ENCODE data around the gene ADGRB2. TPM values are rescaled to one million over a fixed set of nuclear protein-coding genes. Genes with fewer than 3 reads are reported as not detected.
A peak's percentile ranks its signal among the peaks of the same experiment; 100 is the strongest.

The ADGRB2 gene
- total and polyA plus RNA-seq, 2 donors (not counting 1 experiment from before 2014, with no cell fraction given), result 4.4 to 10.4 TPM

DNA sequence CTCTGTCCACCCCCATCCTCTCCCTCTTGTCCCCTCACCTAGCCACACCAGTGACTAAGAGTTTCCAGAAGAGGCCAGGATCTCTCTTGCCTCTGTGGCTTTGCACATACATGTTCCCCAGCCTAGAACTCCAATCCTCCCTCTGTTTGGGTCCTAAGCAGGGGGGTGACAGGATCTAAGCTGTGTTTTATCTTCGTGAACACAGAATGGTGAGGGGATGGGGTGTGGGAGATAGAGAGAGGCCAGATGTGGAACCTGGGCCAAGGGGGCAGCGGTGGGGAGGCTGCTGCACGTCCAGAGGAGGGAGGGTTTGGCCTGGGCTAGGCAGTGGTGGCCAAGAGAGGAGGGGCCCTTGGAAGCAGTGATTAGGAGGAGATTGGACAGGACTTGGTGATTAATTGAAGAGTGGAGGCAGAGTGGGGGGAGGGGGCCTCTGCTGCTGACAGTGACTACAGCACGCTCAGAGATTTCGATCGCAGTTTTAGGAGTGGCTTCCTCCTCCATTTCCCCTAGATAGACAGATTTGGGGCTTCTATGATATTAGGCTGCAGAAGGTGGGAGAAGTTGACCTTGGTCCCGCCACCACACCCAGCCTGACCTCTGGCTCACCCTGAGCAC is 17.1 kb upstream of the ADGRB2 start:
- no peaks in the 10 kb centered on the region for H3K36me3 ChIP-seq (ENCODE audit: control insufficient read depth, insufficient read depth, low read length)

DNA sequence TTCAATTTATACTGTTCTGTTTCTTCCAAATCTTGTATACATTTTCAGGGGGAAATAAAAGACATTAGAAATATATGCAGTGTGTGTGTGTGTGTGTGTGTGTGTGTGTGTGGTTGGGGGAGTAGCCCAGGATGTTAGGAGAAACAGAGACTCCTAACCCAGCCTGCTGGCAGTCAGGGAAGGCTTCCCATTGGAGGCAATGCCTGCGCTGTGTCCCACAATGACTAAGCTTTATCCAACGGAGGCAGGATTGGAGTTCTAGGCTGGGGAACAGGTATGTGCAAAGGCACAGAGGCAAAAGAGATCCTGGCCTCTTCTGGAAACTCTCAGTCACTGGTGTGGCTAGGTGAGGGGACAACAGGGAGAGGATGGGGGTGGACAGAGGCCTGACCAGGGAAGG is 16.5 kb upstream of the ADGRB2 start:
- Histone ChIP-seq H3K27ac (ENCODE audit: insufficient read depth, low read length) (no peak overlapping the region), H4K20me1 (ENCODE audit: control insufficient read depth, extremely low read depth, insufficient read depth, low read length) (no peaks in the 10 kb centered on the region)

More for the DNA sequence above, 17.1 kb upstream of the ADGRB2 start:
- DNase-seq (ENCODE audit: low read depth in 2 of 2), result peak in 1 of 2 donors; percentile 47
- no peak overlapping the region for H3K27ac ChIP-seq (ENCODE audit: insufficient read depth, low read length)
- H3K4me2 ChIP-seq (ENCODE audit: extremely low read depth, insufficient read depth, low read length), result no peak overlapping the region
- H3K4me3 ChIP-seq (replicated peaks in 1 of 4; ENCODE audit: control extremely low read depth in 1 of 4, insufficient read depth in 1 of 4, low read depth in 3 of 4, low read length in 4 of 4), result no peak overlapping the region
- no peak overlapping the region for H3K9ac ChIP-seq (ENCODE audit: insufficient read depth, low read length)
- H3K27me3 ChIP-seq (ENCODE audit: control insufficient read depth, insufficient read depth, low read length), result no peaks in the 10 kb centered on the region
- no peaks in the 10 kb centered on the region for H3K79me2 ChIP-seq (ENCODE audit: control insufficient read depth, insufficient read depth, low read length)
- no peaks in the 10 kb centered on the region for H3K9me3 ChIP-seq (ENCODE audit: control insufficient read depth, insufficient read depth, low read depth, low read length)
- no peak overlapping the region for H2AFZ ChIP-seq (ENCODE audit: low read length)
- TF ChIP-seq, protein P1, sequence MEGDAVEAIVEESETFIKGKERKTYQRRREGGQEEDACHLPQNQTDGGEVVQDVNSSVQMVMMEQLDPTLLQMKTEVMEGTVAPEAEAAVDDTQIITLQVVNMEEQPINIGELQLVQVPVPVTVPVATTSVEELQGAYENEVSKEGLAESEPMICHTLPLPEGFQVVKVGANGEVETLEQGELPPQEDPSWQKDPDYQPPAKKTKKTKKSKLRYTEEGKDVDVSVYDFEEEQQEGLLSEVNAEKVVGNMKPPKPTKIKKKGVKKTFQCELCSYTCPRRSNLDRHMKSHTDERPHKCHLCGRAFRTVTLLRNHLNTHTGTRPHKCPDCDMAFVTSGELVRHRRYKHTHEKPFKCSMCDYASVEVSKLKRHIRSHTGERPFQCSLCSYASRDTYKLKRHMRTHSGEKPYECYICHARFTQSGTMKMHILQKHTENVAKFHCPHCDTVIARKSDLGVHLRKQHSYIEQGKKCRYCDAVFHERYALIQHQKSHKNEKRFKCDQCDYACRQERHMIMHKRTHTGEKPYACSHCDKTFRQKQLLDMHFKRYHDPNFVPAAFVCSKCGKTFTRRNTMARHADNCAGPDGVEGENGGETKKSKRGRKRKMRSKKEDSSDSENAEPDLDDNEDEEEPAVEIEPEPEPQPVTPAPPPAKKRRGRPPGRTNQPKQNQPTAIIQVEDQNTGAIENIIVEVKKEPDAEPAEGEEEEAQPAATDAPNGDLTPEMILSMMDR (conservative IDR thresholded peaks at IDR 0.05 in 1 of 2, IDR thresholded peaks at IDR 0.05 in 1 of 2; ENCODE audit: low read depth in 1 of 2, low read length in 2 of 2), result no peak
- no peak for TF ChIP-seq EZH2 (IDR thresholded peaks at IDR 0.05; ENCODE audit: low read length, missing control alignments)
- H4K20me1 ChIP-seq (ENCODE audit: control insufficient read depth, extremely low read depth, insufficient read depth, low read length), result no peaks in the 10 kb centered on the region
- H3K4me1 ChIP-seq (ENCODE audit: control insufficient read depth, extremely low read depth, insufficient read depth, low read length), result peaks cover 3% of the 10 kb centered on the region

DNA sequence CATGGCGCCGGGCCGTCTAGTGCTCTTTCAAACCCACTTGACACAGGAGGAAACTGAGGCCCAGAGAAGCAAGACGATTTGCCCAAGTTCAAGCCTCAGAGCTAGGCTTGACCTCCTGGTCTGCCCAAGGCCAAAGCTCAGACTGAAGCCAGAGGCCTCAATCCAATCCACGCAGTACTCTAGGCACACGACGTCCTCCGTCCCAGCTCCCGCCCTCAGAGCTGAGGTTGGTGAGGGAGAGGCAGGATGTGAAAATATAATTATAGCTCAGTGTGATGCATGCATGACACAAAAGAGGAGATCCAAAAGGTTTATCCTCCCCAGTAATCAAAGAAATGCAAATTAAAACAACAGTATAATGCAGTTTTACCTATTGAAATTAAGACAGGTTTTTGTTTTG is 15.5 kb upstream of the ADGRB2 start:
- Histone ChIP-seq H3K27ac (ENCODE audit: insufficient read depth, low read length) (no peak overlapping the region), H3K27me3 (ENCODE audit: control insufficient read depth, insufficient read depth, low read length) (peaks cover 6% of the 10 kb centered on the region)
- TF ChIP-seq, protein P1 (conservative IDR thresholded peaks at IDR 0.05 in 1 of 2, IDR thresholded peaks at IDR 0.05 in 1 of 2; ENCODE audit: low read depth in 1 of 2, low read length in 2 of 2), result no peak
- TF ChIP-seq EZH2 (IDR thresholded peaks at IDR 0.05; ENCODE audit: low read length, missing control alignments), result no peak

More for the DNA sequence above, 16.5 kb upstream of the ADGRB2 start:
- H3K4me2 ChIP-seq (ENCODE audit: extremely low read depth, insufficient read depth, low read length), result no peak overlapping the region
- no peak overlapping the region for H2AFZ ChIP-seq (ENCODE audit: low read length)
- peaks cover 3% of the 10 kb centered on the region for H3K4me1 ChIP-seq (ENCODE audit: control insufficient read depth, extremely low read depth, insufficient read depth, low read length)
- no peaks in the 10 kb centered on the region for H3K79me2 ChIP-seq (ENCODE audit: control insufficient read depth, insufficient read depth, low read length)
- DNase-seq (ENCODE audit: low read depth in 2 of 2), result no peak
- H3K9ac ChIP-seq (ENCODE audit: insufficient read depth, low read length), result no peak overlapping the region
- no peaks in the 10 kb centered on the region for H3K27me3 ChIP-seq (ENCODE audit: control insufficient read depth, insufficient read depth, low read length)
- H3K36me3 ChIP-seq (ENCODE audit: control insufficient read depth, insufficient read depth, low read length), result no peaks in the 10 kb centered on the region
- TF ChIP-seq, protein P1 (conservative IDR thresholded peaks at IDR 0.05 in 1 of 2, IDR thresholded peaks at IDR 0.05 in 1 of 2; ENCODE audit: low read depth in 1 of 2, low read length in 2 of 2), result no peak
- H3K9me3 ChIP-seq (ENCODE audit: control insufficient read depth, insufficient read depth, low read depth, low read length), result no peaks in the 10 kb centered on the region
- H3K4me3 ChIP-seq (replicated peaks in 1 of 4; ENCODE audit: control extremely low read depth in 1 of 4, insufficient read depth in 1 of 4, low read depth in 3 of 4, low read length in 4 of 4), result no peak overlapping the region

More for the DNA sequence above, 15.5 kb upstream of the ADGRB2 start:
- Histone ChIP-seq H4K20me1 (ENCODE audit: control insufficient read depth, extremely low read depth, insufficient read depth, low read length) (no peaks in the 10 kb centered on the region), H3K4me2 (ENCODE audit: extremely low read depth, insufficient read depth, low read length) (no peak overlapping the region), H3K79me2 (ENCODE audit: control insufficient read depth, insufficient read depth, low read length) (no peaks in the 10 kb centered on the region), H2AFZ (ENCODE audit: low read length) (no peak overlapping the region), H3K9ac (ENCODE audit: insufficient read depth, low read length) (no peak overlapping the region), H3K4me1 (ENCODE audit: control insufficient read depth, extremely low read depth, insufficient read depth, low read length) (peaks cover 3% of the 10 kb centered on the region), H3K4me3 (replicated peaks in 1 of 4; ENCODE audit: control extremely low read depth in 1 of 4, insufficient read depth in 1 of 4, low read depth in 3 of 4, low read length in 4 of 4) (no peak overlapping the region), H3K9me3 (ENCODE audit: control insufficient read depth, insufficient read depth, low read depth, low read length) (no peaks in the 10 kb centered on the region), H3K36me3 (ENCODE audit: control insufficient read depth, insufficient read depth, low read length) (no peaks in the 10 kb centered on the region)
- no peak for DNase-seq (ENCODE audit: low read depth in 2 of 2)
